Measurements from ENCODE around the gene UPK3B.
"Not testable (repeated sequence)": the region's sequence is repeated elsewhere in the genome, so short reads cannot be mapped to it uniquely, and the experiment has no call there.

The UPK3B gene

DNA sequence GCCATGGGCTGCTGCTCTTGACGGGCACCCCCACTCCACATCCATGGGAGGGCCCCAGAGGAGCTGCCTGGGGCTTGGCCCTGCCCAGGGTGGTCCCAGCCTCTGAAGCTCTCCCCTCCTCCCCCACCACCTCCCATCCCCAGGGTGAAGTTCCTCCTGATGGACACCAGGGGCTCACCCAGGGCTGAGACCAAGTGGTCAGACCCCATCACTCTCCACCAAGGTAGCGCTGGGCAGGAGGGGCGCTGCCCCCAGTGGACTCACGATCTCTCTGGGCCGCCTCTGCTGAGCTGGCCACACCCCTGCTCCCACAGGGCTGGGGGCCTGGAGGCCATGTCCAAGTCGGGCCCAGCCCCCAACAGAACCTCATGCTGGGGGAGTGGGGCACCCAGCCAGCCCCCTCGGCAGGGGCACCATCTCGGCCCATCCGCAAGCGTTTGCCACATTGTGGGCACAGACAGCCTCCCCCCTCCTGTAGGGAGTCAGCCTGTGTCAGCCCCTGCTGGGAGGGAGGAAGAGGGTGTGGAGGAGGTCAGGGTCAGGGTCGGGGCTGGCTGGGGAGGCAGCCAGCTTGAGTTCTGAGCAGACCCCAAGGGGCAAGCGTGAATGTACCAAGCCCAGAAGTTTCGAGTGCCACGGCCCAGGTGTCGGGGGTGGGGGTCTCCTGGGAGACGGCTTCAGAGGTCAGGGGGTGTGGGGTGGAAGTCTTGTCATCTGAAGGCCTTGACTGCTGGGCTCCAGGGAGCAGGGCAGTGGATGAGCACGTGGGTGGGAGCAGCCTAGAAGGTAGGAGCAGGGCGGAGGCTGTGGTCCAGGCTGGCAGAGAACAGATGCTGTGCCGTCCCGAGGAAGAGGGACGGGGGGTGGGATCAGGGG is 2.8 kb downstream of the UPK3B start:
- no peak for DNase-seq (ENCODE audit: low read depth in 2 of 3, low spot score in 2 of 3)

DNA sequence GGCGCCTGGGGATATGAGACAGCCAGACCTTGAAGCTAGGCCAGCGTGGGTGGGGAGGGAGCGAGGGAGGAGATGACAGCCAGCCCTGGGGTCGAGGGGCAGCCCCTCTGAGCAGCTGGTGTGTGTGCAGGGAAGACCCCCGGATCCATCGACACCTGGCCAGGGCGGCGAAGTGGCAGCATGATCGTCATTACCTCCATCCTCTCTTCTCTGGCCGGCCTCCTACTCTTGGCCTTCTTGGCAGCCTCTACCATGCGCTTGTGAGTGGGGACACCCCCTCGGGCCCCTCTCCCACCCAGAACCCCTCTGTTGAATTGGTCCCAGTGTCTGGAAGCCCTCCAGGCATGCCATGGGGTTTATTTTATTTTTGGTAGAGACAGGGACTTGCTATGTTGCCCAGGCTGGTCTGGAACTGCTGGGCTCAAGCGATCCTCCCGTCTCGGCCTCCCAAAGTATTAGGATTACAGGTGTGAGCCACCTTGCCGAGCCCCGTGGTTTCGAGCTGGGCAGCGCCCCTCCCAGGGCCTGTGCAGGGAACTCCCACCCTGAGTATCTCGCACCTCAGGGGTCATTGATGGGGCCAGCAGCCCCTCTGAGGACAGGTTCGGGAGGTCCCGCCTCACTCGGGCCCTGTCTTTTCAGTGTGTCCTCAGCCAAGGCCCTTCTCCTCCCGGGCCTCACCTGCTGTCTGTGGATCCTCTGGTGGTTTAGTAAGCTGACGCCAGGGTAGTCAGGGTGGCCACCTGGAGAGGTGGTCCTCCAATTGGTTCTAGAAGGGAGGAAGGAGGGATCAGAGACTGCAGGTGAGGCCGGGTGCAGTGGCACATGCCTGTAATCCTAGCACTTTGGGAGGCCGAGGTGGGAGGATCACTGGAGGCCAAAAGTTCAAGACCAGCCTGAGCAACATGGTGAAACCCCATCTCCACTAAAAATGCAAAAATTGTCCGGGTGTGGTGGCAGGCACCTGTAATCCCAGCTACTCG is 3.8 kb downstream of the UPK3B start:
- DNase-seq (ENCODE audit: low read depth in 2 of 3, low spot score in 2 of 3), result no peak

DNA sequence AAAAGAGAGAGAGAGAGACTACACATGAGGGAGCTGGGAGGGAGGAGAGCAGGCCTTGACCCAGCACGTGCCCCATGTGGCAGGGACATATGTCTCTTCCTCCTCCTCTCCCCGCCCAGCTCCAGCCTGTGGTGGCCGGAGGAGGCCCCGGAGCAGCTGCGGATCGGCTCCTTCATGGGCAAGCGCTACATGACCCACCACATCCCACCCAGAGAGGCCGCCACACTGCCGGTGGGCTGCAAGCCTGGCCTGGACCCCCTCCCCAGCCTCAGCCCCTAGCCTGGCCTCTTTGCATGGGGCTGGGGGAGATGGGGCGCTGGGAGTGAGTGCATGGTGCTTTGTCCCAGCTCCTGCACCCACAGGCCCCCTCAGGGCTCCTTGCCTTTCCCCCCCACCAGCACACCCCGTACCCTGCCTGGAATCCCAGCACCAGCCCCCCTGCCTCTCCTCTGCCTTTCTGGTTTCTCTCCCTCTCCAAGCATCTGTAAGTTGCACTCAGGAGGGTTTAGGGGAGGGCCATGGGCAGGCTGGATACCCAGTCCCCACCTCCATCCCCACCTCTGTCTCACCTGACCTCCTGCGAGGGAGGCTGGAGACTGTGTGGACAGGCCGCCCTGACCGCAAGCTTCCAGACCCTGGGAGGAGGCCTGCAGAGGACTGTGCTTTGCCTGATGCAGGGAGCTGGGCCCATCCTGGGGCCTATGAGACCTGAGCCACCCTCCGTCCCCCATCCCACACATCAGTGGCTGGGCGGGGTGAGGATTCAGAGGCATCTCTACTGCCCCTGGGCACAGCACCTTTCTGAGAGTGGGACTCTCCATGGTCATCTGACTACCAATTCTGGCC is 4.8 kb downstream of the UPK3B start:
- DNase-seq (ENCODE audit: low read depth in 2 of 3, low spot score in 2 of 3), result no peak

DNA sequence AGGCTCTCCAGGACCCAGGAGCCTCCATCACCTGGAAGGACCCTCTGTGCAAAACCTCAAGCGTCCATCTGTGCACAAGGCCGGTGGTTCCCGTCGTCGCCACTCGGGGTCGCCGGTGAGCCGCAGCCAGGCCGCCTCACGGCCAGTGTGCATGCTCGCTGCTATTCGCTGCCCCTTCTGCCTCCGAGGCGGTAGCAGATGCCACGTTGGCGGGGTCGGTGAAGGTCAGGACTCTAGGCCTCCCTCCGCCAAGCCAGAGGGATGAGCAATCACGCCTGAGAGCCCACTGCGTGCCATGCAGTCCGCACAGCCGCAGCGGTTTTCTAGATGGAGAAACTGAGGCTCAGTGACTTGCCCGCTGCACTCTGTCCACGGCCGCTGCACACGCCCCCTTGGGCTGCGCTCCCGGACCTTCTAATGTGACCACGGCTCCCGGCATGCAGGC is 5.7 kb downstream of the UPK3B start:
- DNase-seq (ENCODE audit: low read depth in 2 of 3, low spot score in 2 of 3), result no peak

DNA sequence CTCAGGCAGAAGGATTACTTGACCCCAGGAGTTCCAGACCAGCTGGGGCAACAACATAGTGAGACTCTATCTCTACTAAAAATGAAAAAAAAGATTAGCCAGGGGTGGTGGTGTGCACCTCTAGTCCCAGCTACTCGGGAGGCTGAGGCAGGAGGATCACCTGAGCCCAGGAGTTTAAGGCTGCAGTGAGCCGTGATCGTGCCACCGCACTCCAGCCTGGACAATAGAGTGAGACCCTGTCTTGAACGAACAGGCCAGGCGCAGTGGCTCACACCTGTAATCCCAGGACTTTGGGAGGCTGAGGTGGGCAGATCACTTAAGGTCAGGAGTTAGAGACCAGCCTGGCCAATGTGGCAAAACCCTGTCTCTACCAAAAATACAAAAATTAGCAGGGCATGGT is 6.6 kb downstream of the UPK3B start:
- not testable (repeated sequence) for DNase-seq (ENCODE audit: low read depth in 2 of 3, low spot score in 2 of 3)

DNA sequence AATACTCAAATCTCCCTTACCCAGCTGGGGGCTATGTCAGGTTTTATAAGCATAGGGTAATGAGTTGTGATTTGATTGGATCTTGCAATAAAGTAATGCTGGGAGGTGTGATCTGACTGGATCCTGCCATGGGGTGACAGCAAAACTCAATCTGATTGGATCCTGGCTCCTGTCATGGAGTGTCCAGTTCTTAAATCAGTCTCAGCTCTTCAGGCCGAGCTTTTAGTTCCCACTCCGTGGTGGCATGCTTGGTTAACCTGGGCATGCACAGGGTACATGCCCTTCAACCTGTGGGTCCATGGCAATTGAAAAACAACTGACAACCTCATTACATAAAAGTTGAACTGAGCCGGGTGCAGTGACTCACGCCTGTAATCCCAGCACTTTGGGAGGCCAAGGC is 15.8 kb downstream of the UPK3B start:
- not testable (repeated sequence) for DNase-seq (ENCODE audit: low read depth in 2 of 3, low spot score in 2 of 3)

DNA sequence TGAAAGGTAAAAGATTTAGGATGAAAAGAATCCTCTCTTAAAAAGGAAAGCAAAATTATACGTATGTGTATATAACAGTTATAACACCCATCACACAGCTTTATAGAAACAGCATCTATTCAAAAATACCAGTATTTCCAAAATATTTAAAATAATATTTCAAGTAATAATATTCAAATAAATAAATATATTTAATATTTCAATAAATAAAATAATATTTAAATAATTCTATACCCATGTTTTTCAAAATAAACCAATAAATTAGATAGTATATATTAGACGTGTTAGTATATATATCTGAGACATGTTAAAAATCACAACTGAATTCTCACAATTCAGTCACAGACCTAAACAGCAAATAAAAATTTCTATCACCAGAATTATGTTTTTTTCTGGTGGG is 21.3 kb downstream of the UPK3B start:
- not testable (repeated sequence) for DNase-seq (ENCODE audit: low read depth in 2 of 3, low spot score in 2 of 3)

DNA sequence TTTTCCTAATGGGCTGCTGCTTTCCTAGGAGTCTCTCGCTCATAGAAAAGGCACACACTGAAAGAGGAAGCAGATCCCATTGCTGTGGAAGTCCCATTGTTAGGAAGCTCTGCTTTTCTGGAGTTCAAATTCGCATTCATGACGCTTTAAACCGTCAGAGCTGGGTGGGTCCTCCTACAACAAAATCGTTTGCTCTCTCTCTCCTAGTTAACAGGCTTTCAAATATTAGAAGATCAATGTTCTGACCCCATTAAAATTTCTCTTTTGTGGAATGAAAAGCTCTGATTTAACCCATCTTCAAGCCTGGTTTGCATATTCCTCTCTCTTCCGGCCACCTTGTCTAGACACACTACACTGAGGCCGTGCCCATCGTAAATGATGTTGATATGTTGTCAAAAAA is 32.8 kb downstream of the UPK3B start, which contains the start of gene SPDYE16:
TSS of gene SPDYE16 (minus strand) at position 101 of the 400 bp plus-strand sequence. CDS start 1,838 bp downstream, outside the sequence.
- not testable (repeated sequence) for DNase-seq (ENCODE audit: low read depth in 2 of 3, low spot score in 2 of 3)

DNA sequence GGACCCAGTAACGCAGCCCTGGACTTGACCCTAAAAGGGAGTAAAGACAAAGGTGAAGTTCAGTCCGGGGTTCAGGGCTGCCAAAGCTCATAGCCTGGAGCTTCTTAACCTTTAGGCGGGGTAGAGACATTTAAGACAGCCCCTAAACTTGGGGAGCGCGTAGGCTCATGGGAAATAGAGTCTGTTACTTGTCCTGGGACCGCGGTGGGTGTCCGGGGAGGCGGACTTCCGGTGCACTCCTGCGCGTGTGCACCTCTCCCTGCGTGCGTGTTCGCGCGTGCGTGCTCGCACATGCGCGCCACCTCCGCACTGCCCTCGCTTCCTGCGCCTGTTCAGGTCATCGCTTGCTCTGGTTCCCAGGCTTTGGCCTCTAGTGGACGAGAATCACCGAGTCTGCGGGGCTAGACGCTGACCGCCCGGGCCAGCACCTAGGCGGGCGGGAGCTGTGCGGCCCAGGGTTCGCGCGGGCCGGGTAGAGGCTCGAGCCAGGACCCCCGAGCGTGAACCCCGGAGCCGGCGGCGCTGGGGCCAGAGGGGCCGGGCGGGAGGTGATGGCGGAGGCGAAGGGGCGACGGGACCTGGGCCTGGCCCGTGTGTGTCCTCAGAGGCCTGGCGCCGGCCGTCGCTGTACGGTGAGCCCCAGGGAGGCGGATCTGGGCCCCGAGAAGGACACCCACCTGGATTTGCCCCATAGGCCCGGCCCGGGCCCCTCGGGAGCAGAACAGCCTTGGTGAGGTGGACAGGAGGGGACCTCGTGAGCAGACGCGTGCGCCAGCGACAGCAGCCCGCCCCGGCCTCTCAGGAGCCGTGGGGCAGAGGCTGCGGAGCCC is 38.9 kb downstream of the UPK3B start:
- DNase-seq (ENCODE audit: low read depth in 2 of 3, low spot score in 2 of 3), result peak; percentile 47 to 75 (median 61)

DNA sequence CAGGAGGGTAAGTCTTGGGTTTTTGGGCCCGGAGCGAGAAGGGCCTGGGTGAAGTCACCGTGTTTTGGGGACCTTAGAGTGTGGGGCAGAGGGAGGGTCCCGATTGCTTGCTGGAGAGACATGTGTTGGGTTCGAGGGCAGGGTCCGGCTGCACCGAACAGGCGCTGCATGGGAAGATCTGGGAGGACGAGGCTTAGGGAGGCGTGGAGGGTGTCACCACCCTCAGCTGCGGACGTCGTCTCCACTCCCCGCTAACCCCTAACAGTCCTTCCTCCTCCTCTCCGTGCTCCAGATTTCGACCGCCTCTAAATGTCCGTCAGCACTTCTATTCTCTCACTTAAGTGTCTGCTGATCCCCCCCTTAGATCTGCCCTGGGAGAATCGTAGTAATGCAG is 39.5 kb downstream of the UPK3B start:
- DNase-seq (ENCODE audit: low read depth in 2 of 3, low spot score in 2 of 3), result not testable (repeated sequence)

DNA sequence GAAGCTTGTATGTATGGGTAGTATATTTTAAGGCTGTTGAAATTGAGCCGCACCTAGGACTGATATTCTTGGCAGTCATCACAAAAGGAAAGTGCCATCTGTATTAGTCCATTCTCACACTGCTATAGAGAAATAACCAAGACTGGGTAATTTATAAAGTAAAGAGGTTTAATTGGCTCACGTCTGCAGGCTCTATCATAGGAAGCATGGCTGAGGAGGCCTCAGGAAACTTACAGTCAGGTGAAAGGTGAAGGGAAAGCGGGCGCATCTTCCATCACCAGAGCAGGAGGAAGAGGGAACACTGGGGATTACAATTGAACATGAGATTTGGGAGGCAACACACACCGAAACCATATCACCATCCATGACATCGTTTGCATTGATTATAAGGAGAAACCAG is 41.6 kb downstream of the UPK3B start:
- not testable (repeated sequence) for DNase-seq (ENCODE audit: low read depth in 2 of 3, low spot score in 2 of 3)

DNA sequence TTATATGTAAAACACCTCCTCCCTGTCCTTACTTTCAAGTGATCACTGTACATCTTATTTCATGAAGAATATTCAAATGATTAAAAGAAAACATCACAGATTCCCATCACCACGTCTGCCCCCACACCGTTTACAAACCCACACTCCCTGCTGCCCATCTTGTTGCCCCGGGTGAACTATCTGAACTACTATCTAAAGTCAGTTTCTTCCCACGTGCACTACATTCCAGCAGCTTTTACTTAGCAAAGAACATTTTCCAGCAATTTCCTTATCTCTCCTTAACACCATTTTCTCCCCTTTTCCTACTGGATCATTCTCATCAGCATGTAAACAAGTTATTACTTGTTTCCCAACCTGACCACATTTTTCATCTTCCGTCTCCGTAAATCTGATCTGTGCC is 49.3 kb downstream of the UPK3B start:
- DNase-seq (ENCODE audit: low read depth in 2 of 3, low spot score in 2 of 3), result not testable (repeated sequence)

DNA sequence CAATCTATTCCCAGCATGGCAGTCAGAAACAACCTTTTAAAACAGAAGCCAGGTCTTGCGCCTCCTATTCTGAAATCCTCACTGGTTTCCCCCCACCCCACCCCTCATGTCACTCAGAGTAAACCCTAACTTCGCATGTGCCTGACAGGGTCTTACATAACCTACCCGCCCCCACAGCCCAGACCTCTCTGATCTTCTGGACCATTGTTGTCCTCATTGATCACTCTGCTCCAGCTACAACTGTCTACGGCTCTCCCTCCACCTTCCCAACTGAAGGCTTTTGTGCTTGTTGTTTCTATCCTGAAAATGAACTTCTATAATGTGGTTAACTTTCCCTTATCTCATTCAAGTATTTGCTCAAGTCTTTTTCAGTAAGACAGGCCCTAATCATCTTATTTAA is 49.8 kb downstream of the UPK3B start:
- DNase-seq (ENCODE audit: low read depth in 2 of 3, low spot score in 2 of 3), result not testable (repeated sequence)

DNA sequence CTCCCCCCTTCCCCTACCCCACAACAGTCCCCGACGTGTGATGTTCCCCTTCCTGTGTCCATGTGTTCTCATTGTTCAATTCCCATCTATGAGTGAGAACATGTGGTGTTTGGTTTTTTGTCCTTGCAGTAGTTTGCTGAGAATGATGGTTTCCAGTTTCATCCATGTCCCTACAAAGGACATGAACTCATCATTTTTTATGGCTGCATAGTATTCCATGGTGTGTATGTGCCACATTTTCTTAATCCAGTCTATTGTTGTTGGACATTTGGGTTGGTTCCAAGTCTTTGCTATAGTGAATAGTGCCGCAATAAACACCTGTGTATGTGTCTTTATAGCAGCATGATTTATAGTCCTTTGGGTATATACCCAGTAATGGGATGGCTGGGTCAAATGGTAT is 51.0 kb downstream of the UPK3B start:
- DNase-seq (ENCODE audit: low read depth in 2 of 3, low spot score in 2 of 3), result not testable (repeated sequence)

DNA sequence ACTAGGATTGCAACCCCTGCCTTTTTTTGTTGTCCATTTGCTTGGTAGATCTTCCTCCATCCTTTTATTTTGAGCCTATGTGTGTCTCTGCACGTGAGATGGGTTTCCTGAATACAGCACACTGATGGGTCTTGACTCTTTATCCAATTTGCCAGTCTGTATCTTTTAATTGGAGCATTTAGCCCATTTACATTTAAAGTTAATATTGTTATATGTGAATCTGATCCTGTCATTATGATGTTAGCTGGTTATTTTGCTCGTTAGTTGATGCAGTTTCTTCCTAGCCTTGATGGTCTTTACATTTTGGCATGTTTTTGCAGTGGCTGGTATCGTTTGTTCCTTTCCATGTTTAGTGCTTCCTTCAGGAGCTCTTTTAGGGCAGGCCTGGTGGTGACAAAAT is 54.6 kb downstream of the UPK3B start:
- not testable (repeated sequence) for DNase-seq (ENCODE audit: low read depth in 2 of 3, low spot score in 2 of 3)
